GM04504 (cell line): Measurements from ENCODE around the gene NEU4.
"Not testable (repeated sequence)": the region's sequence is repeated elsewhere in the genome, so short reads cannot be mapped to it uniquely, and the experiment has no call there.

Experiments used
- DNase-seq: peaks from one replicate; pipeline ENCODE4 v3.0.0-alpha.2; 2012; ENCODE audit warnings: low read depth

Gene NEU4

DNA sequence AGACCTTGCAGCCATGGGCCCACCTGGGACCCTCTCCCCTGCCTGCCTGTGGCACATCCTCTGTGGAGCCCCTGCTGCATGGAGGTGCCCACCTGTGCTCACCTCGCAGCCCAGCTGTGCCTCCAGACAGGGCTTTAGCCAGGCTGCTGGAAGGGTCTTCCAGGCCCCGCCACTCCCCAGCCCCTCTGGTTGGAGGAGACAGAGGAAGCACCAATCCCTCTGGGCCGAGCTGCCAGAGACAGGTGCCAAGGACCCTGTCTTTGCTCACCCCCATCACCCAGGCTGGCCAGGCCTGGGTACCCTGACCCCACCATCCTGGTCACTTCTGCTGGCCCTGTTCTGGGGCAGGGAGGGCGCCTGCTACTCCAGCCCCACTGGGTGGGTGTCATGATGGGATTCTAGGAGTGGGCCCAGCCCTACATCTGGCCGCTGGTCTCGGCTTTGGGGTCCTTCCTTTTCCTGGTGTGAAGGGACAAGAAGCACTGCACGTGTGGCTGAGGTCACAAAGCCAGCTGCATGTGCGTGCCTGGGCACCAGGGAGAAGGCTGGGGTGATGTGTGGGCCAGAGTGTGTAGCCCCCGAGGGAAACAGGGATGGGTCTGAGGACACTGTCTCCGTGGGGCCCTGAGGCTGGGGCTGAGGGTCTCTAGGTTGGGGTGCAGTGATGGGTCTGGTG lies 9.3 kb upstream of the NEU4 start:
- no peak for DNase-seq

DNA sequence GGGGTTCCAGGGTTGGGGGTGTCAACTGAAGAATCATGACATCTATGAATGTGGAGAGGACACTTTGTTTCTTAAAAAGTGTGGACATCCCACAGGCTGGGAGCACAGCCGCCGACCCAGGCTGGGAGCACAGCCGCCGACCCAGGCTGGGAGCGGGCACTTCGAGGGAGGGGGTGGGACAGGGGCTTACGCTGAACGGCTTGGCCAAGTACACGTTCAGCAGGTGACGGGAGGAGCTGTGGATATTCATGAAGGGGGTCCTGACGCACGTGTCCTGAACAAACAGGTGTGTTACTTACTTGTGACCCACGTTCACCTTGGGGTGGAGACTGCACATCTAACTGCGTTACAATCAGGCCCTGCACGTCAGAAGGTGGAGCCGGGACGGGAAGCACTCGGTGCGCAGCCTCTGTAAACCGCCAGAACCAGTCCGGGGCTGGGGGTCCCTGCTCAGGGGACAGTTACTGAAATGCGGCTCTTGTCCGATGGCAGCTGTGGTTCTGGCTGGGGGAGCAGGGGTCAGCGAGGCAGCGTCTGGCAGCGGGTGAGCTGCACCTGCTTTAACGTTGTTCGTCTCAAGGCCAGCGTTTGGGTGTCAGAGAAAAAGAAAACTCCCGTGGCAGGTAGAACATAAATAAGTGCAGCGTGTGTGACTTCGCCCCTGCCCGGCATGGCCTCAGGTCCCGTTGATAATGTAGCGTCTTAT lies 8.6 kb upstream of the NEU4 start:
- not testable (repeated sequence) for DNase-seq

DNA sequence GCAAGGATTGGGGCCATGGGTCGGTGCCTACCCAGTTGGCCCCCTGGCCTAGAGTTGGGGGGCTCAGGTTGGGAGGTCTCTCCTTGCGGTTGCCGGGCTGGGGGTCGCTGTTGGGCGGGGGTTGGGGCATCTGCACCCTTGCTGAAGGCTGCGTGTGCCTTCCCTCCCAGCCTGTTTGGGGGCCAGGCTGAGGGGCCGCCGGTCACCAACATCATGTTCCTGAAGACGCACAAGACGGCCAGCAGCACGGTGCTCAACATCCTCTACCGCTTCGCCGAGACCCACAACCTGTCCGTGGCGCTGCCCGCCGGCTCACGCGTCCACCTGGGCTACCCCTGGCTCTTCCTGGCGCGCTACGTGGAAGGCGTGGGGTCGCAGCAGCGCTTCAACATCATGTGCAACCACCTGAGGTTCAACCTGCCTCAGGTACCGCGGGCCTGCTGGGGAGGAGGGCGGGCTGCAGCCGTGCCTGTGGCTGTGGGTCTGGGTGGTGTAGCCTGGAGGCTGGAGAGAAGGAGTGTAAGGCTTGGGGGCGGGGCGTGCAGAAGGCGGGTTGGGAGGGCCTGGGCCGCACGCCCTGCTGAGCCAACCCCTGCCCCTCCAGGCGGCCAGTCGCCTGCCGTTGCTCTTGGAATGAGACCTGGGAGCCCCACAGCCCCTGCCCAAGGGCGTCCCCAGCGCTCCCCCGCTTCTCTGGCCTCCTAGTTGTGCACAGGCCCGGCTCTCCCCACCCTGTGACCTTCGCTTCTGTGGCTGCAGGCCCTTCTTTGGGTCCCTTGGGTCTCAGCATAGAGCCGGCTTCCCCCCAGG lies 7.2 kb upstream of the NEU4 start:
- DNase-seq = no peak

DNA sequence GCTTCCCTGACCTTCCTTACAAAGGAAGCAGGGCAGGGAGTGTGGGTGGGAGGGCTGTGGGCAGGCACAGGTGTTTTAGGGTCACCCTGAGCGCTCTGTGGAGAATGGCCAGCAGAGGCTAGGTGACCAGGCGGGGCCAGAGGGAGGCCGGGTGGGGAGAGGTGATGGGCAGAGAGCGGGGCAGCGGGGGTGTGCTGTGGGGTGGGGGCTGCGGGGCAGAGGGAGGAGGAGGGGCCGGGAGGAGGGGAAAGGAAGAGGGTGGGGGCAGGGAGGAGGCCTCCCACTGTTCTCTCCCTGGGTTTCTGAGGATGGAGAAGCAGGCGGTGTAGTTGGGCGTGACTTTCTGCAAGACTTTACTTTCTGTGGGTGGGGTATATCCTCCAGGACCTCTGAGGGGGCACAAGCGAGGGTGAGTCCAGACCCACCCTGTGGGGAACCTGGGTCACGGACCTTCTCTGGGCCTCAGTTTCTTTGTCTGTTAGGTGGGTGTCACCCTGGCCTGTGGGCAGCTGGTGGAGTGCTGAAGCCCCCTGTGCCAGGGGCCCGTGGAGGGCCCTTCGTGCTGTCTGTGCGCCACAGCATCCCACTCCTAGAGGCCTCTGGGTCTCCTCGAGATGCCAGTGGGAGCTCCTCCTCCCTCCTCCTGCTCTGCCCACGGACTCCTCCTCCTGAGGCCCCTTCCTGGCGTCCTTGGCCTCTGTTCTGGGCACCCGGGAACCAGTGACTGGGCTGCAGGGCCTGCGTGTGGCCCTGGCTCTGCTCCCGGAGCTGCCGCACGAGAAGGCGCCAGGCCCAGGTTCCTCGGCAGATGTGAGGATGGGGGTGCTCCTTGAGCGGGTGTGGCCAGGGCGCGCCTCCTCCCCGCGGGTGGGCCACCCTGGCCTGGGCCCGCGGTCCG lies 6.3 kb upstream of the NEU4 start:
- no peak for DNase-seq

DNA sequence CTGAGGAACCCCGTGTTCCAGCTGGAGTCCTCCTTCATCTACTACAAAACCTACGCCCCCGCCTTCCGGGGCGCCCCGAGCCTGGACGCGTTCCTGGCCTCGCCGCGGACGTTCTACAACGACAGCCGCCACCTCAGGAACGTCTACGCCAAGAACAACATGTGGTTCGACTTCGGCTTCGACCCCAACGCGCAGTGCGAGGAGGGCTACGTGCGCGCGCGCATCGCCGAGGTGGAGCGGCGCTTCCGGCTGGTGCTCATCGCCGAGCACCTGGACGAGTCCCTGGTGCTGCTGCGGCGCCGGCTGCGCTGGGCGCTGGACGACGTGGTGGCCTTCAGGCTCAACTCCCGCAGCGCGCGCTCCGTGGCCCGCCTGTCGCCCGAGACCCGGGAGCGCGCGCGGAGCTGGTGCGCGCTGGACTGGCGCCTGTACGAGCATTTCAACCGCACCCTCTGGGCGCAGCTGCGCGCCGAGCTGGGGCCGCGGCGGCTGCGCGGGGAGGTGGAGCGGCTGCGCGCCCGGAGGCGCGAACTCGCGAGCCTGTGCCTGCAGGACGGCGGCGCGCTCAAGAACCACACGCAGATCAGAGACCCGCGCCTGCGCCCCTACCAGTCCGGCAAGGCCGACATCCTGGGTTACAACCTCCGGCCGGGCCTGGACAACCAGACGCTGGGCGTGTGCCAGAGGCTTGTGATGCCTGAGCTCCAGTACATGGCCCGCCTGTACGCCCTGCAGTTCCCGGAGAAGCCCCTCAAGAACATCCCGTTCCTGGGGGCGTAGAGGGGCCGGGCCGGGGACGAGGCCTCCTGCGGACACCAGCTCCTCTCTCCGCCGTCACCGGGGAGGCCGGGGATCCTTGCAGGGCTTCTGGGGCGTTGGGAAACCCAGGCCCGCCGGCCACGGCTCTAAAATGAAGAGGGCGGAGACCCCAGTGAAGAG lies 5.3 kb upstream of the NEU4 start:
- DNase-seq = peak; percentile 10

DNA sequence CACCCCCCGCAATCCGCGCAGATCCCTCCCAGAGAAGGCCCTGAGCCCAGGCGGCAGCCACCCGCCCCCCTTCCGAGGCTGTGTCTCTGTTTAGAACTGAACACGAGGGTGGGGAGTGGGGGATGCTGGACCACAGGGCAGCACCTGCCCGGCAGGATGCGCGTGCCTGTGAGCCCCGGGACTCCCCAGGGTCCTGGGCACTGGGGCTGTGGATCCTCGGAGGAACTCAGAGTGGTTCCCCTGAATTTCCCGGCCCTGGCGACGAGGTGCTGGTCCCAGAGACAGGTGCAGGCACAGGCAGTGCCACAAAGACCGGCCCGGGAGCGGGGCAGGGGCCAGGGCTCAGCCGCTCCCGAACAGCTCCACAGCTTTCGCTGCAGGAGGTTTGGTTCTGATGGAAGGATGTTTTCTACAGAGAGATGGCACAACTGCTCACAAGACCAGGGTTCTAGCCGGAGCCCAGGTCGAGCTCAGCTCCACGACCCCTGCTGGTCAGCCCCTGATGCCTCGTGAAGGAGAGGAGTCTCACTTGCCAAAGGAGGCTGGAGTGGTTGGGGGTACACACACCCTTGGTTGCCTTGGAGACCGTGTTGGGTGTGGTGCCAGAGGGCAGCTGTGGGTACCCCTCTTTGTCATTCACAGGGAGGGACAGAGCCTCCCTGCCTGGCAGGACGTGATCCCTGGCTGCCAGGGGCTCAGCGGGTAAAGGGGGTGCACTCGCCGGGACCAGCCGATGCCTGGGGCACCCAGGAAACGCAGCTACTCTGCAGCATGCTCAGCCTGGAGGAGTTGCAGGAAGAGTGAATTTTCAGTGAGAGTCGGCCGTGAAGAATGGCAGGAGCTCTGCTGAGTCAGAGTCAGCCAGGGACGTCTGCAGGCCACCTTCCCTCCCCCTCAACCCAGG lies 4.4 kb upstream of the NEU4 start:
- DNase-seq = no peak

DNA sequence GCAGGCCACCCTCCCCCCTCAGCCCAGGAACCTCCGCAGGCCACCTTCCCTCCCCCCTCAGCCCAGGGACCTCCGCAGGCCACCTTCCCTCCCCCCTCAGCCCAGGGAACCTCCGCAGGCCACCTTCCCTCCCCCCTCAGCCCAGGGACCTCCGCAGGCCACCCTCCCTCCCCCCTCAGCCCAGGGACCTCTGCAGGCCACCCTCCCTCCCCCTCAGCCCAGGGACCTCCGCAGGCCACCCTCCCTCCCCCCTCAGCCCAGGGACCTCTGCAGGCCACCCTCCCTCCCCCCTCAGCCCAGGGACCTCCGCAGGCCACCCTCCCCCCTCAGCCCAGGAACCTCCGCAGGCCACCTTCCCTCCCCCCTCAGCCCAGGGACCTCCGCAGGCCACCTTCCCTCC lies 2.8 kb upstream of the NEU4 start:
- DNase-seq = not testable (repeated sequence)

DNA sequence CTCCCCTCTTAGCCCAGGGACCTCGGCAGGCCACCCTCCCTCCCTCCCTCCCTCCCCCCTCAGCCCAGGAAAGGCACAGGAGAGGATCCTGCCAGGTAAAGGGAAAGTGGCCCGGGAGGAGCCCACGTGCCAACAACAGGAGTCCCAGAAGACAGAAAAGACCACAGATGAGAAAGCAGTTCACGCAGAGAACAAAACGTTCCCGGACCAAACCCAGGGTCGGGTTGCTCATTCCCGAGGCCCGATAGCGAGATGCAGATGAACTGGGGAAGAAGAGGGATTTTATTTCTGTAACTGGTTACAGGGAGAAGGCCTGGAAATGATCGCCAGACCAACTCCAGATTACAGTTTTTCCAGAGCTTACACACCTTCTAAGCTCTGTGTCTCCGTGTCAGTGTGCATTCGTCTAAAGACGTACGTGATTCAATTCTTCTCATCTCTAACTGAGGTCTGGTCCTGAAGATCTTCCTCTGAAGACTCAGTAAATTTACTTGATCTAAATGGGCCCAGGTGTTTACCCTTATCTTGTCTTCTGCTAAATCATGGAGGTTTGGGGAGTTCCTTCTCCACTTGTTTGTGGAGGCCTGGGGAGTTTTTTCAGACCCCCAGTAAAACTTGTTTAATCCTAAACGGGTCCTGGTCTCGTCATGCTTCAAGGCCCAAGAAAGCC lies 807 bp upstream of the NEU4 start:
- DNase-seq = no peak

DNA sequence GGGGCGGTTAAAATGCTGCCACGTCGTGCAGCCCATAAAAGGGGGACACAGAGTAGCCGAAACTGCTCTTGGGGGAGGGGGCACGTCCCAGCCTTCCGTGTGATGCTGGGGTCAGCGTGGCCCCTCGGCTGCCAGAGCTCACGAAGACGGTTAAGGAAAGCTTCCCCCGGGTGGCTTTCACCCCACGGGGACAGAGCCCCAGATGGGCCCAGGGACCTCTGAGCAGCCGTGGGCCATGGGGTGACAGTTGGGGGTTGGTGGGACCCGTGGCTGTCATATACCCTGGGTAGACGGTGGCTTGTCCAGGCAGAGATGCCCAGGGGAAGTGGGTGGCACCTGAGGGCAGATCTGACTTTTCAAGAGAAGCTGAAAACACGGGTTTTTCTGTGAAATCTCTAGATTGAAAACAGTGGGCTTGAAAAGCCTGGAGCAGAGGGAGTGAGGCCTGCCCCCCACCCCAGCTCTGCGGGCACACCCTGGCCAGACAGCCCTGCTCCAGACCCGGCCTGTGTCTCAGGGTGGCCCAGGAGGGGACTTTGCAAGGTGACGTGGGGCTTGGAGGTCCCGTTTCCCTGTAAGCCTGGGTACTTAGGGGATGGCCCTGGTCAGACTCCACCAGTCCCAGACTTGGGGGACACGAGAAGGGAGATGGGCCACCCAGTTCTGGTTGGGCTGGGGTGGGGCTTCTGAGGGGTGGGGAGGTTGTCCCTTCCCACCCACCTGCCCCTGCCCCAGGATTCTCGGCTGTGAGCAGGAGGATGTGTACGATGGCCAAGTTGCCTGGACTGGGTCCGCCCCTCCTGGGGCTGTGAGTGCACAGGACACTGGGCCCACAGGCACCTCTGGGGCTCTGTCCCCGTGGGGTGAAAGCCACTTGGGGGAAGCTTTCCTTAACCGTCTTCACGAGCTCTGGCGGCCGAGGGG lies 652 bp downstream of the NEU4 start:
- no peak for DNase-seq

DNA sequence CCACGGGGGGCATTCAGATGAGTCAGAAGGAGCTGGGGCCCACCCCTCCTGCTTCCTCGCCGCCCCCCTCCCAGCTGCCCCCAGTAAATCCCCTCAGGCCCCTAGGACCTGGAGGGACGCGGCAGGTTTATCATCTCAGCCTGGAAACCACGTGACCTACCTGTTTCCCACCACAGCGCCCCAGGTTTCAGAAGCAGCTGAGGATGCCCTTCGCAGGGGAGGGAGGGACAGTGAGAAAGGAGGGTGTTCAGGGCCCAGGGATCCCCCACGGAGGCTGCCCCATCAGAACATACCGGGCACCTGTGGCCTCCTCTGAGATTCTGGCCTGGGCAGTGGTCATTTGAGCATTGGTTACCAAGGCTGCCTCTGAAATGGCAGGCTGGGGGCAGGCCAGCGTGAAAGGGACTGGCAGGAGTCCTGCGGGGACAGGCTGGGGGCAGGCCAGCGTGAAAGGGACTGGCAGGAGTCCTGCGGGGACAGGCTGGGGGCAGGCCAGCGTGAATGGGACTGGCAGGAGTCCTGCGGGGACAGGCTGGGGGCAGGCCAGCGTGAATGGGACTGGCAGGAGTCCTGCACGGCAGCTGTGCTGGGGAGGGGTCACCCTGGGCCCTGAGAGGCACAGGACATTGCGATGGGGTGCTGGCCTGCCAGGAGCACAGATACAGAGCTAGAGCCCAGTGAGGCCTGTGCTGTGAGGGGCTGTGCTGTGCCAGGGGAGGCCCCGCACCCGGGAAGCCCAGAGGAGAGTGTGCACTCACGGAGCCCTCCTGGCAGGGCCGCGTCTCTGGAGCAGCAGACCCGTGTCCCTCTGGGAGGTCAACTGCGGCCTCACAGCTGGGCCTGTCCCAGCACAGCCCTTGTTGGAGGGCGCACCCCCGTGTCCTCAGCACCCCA lies 1.6 kb downstream of the NEU4 start:
- no peak for DNase-seq

DNA sequence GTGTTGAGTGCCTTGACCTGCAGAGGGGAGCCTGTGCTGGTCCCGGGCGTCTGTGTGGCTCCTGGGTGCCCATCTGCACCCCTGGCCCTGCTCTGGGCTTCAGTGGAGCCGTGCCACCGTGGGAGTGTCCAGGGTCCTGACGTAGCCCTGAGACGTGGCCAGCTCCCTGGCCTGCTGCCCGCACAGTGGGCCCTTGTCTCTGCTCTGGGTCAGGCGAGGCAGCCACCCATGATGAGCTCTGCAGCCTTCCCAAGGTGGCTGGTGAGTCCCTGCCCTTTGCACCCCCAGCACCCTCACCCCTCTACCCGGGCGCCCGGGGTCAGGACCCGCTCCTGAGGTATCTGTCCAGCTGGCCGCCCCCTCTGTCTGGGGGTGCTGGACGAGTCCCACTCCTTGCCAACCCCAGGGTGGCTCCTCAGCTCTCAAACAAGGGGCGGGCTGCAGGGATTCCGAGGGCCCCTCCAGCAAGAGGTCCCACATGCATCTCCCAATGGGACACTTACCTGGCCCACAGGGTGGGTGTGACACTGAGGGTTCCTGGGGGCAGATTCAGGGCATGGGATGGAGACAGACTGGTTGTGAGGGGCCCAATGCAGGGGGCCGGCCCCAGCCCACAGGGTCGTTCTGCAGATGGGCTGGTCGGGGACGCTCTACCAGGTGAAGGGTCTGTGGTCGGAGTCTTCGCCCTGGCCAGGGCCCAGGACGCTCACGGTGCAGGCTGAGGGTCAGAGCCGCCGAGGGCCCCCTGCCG lies 2.4 kb downstream of the NEU4 start:
- no peak for DNase-seq

DNA sequence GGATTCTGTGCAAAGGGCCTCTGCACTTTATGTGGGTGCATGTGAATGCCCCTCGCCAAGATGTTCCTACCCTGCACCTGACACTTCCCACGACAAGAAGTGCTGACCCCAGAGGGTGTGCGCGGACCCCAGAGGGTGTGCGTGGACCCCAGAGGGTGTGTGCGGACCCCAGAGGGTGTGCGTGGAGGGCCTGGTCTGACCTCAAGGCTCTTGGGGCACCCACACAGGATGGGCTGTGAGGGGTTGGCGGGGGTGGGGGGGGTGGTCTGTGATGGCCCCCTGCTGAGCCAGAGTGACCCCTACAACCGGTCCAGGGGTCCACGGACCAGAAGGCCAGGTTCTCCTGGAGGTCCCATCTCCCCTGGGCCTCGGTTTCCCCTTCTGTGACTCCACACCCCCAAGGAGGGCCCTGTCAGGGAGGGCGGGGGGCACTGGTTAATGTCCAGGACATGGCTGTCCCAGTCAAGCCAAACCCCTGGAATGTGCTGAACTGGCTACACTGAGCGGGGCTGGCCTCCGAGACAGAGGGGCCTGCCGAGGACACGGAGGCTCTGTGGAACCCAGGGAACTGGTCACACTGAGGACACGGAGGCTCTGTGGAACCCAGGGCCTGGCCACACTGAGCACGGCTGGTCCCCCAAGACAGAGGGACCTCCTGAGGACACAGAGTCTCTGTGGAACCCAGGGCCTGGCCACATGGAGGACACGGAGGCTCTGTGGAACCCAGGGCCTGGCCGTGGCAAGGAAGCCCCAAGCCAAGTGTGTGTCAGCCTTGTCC lies 3.1 kb downstream of the NEU4 start:
- DNase-seq = no peak

DNA sequence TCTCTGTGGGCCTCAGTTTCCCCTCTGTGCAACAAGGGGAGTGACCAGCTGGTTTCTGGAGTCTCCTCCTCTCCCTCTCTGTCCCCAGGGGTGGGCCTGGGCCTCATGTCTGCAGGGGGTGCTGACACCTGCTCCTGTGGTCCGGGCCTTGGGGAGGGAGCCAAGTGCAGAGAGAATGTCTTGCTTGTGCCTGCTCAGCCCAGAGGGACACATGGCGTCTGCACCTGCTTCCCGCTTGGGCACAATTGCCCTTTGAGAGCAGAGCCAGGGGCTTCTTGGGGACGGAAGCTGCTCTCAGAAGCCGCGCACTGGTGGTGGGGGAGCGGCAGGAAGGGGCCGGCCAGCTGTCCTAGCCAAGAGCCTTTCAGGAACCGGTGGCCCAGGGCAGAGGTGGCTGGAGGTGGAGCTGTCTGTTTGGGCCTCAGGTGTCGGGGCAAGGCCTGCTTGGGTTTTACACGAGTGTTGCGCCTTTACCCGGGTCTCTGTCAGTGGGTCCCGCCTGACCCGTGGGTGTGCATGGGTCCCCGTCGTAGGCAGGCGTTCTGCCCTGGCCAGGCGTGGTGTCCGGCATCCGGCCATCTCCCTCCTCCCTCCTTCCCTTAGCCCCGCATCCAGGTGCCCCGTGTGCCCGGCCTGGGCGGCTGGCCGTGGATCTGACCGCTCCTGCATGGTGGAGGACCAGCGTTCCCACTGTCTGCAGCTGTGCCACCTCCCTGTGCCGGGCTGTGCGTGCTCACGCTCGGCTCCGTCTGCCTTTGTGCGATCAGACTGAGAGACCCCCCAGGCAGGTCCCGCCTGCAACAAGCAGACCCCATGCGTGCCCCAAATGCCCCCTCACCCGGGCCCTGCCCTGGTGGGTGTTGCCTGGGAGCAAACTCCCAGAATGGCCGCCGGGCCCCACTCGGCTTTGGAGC lies 4.0 kb downstream of the NEU4 start:
- no peak for DNase-seq

DNA sequence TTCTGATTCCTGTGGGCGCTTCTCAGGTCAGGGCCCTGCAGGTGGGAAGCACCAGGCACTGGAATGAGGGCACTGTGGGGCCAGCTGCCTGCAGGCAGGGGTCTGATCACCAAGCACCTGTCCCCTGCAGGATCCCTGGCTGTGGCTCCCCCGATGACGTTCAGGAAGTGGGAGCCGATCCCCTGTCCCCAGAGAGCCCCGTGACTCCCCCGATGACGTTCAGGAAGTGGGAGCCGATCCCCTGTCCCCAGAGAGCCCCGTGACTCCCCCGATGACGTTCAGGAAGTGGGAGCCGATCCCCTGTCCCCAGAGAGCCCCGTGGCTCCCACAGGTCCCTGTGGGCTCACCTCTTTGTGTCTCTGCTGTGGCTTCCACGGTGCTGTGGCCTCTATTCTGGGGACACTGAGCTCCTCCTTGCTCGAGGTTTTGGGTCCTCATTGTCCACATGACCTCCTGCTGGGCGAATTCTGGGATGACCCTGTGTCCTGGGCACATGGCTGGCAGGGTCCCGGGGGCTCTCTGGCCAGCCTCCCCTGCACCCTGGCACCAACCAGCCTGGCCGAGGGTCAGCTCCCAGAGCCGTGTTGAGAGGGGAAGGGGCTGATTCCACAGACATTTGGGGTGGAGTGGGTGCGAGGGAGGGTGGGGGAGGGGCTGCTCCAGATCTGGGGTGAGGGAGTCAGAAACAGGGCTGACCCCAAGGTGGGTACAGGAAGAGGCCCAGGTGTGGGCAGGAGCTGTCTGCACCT lies 4.8 kb downstream of the NEU4 start:
- no peak for DNase-seq
